WTC11 (cell line): Measurements from ENCODE around the gene GADD45B.

Experiments
- KAT7 ChIP-seq: sonication (generic); formaldehyde crosslinking; IDR thresholded peaks from 2 replicates; pipeline ENCODE4 v1.8.1; 2023; ENCODE audit warnings: missing genetic modification reagents, mild to moderate bottlenecking, borderline replicate concordance
- TEAD4 ChIP-seq: sonication (generic); formaldehyde crosslinking; IDR thresholded peaks from 2 replicates; pipeline ENCODE4 v1.8.0; 2022; ENCODE audit warnings: mild to moderate bottlenecking, missing genetic modification reagents
- TF ChIP-seq, protein P1 (sequence below): sonication (generic); formaldehyde crosslinking; IDR thresholded peaks from 2 replicates; pipeline ENCODE4 v1.8.1; 2023; ENCODE audit warnings: mild to moderate bottlenecking, missing genetic modification reagents, moderate library complexity
- TF ChIP-seq, protein P2 (sequence below): sonication (generic); formaldehyde crosslinking; conservative IDR thresholded peaks from 2 replicates; pipeline ENCODE4 v1.8.1; 2022; ENCODE audit warnings: mild to moderate bottlenecking, missing genetic modification reagents
- TF ChIP-seq, protein P3 (sequence below): fragments of 200-600 bp; IDR thresholded peaks from 2 replicates; pipeline ENCODE4 v1.8.0; 2022; ENCODE audit warnings: antibody characterized with exemption

DNA sequence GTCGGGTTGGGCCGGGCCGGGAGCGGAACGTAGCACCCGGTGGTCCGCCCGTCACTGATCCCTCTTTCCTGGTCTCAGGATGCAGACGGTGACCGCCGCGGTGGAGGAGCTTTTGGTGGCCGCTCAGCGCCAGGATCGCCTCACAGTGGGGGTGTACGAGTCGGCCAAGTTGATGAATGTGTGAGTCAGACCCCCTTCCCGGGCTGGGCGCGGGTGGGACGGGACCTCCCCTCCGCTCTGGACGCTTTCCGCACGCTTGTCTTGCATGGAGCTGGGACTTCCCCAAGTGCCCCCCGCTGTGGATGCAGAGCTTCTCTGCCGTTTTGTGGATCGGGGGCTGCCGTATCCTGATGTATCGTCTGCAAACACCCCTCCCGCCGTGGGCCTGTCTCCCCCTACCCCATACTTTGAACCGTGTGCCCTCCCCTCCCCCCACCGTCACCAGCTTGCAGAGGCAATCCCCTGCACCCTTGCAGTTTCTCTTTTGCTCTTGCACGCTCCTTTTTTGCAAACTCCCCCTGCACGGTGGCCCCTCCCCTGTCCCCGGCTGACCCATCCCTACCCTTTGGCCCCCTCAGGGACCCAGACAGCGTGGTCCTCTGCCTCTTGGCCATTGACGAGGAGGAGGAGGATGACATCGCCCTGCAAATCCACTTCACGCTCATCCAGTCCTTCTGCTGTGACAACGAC, 669 bp downstream of the GADD45B start:
- TF ChIP-seq, protein P1, sequence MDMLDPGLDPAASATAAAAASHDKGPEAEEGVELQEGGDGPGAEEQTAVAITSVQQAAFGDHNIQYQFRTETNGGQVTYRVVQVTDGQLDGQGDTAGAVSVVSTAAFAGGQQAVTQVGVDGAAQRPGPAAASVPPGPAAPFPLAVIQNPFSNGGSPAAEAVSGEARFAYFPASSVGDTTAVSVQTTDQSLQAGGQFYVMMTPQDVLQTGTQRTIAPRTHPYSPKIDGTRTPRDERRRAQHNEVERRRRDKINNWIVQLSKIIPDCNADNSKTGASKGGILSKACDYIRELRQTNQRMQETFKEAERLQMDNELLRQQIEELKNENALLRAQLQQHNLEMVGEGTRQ (CRISPR knock-in tag), result no peak
- TF ChIP-seq TEAD4 (CRISPR knock-in tag) (no peak), KAT7 (no peak)
- TF ChIP-seq, protein P2, sequence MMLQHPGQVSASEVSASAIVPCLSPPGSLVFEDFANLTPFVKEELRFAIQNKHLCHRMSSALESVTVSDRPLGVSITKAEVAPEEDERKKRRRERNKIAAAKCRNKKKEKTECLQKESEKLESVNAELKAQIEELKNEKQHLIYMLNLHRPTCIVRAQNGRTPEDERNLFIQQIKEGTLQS, result no peak
- TF ChIP-seq, protein P3, sequence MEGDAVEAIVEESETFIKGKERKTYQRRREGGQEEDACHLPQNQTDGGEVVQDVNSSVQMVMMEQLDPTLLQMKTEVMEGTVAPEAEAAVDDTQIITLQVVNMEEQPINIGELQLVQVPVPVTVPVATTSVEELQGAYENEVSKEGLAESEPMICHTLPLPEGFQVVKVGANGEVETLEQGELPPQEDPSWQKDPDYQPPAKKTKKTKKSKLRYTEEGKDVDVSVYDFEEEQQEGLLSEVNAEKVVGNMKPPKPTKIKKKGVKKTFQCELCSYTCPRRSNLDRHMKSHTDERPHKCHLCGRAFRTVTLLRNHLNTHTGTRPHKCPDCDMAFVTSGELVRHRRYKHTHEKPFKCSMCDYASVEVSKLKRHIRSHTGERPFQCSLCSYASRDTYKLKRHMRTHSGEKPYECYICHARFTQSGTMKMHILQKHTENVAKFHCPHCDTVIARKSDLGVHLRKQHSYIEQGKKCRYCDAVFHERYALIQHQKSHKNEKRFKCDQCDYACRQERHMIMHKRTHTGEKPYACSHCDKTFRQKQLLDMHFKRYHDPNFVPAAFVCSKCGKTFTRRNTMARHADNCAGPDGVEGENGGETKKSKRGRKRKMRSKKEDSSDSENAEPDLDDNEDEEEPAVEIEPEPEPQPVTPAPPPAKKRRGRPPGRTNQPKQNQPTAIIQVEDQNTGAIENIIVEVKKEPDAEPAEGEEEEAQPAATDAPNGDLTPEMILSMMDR, result no peak
